ENCODE results near the gene PRKG1. TPM values are rescaled to one million over a fixed set of nuclear protein-coding genes. Genes with fewer than 3 reads are reported as not detected.
"Not testable (repeated sequence)": the region's sequence is repeated elsewhere in the genome, so short reads cannot be mapped to it uniquely, and the experiment has no call there.

PRKG1 gene
- total RNA-seq, 1 experiment from 2014 or later, result 0.09 TPM

- intact Hi-C loops (cut with micrococcal nuclease; ENCODE audit: unreplicated experiment), result no loop called here
- H3K4me3 ChIP-seq (ENCODE audit: low read depth, low read length), result no peak overlapping the region
- H3K9me3 Mint-ChIP-seq (ENCODE audit: unreplicated experiment), result no peaks in the 10 kb centered on the region
- no peak overlapping the region for H3K27ac Mint-ChIP-seq (ENCODE audit: unreplicated experiment)
- no peaks in the 10 kb centered on the region for H3K9me3 ChIP-seq
- no peak for TF ChIP-seq CTCF (IDR thresholded peaks at IDR 0.05; ENCODE audit: insufficient read depth in 1 of 2, low read depth in 1 of 2, low read length in 1 of 2, severe bottlenecking in 1 of 2, unreplicated experiment in 1 of 2)
- peaks cover 6% of the 10 kb centered on the region for H3K4me1 Mint-ChIP-seq (ENCODE audit: low read depth, unreplicated experiment)
- H3K4me3 Mint-ChIP-seq (ENCODE audit: unreplicated experiment), result no peak overlapping the region
- ChIA-PET CTCF (no interaction called here), POLR2A (no interaction called here)
- no TSS peak for BruUV-seq (replicated peaks)
- no peaks in the 10 kb centered on the region for H3K36me3 ChIP-seq (ENCODE audit: control insufficient read depth, insufficient read depth, low read length)
- DNase-seq, result no peak
- peaks cover 2% of the 10 kb centered on the region for H3K27me3 Mint-ChIP-seq (ENCODE audit: insufficient read depth, unreplicated experiment)
- H3K4me1 ChIP-seq, result no peaks in the 10 kb centered on the region
- H3K36me3 Mint-ChIP-seq (ENCODE audit: insufficient read depth, unreplicated experiment), result no peaks in the 10 kb centered on the region
- H3K27me3 ChIP-seq (replicated peaks; ENCODE audit: control insufficient read depth, insufficient read depth, low read length), result no peaks in the 10 kb centered on the region
These were observed 674.7 kb downstream of the PRKG1 start for GRCh38 chr10:51748959-51749358.

GRCh38 chr10:51758366-51758765 lies 684.1 kb downstream of the PRKG1 start:
- intact Hi-C loops (cut with micrococcal nuclease; ENCODE audit: unreplicated experiment), result no loop called here
- no peak overlapping the region for H3K27ac Mint-ChIP-seq (ENCODE audit: unreplicated experiment)
- no peaks in the 10 kb centered on the region for H3K4me1 ChIP-seq
- H3K36me3 Mint-ChIP-seq (ENCODE audit: insufficient read depth, unreplicated experiment), result no peaks in the 10 kb centered on the region
- H3K27me3 Mint-ChIP-seq (ENCODE audit: insufficient read depth, unreplicated experiment), result peaks cover 2% of the 10 kb centered on the region
- H3K4me3 ChIP-seq (ENCODE audit: low read depth, low read length), result no peak overlapping the region
- no peak for DNase-seq
- H3K4me1 Mint-ChIP-seq (ENCODE audit: low read depth, unreplicated experiment), result no peaks in the 10 kb centered on the region
- ChIA-PET POLR2A (no interaction called here), CTCF (no interaction called here)
- no TSS peak for BruUV-seq (replicated peaks)
- TF ChIP-seq CTCF (IDR thresholded peaks at IDR 0.05; ENCODE audit: insufficient read depth in 1 of 2, low read depth in 1 of 2, low read length in 1 of 2, severe bottlenecking in 1 of 2, unreplicated experiment in 1 of 2), result no peak
- no peak overlapping the region for H3K4me3 Mint-ChIP-seq (ENCODE audit: unreplicated experiment)
- H3K9me3 Mint-ChIP-seq (ENCODE audit: unreplicated experiment), result no peaks in the 10 kb centered on the region
- H3K36me3 ChIP-seq (ENCODE audit: control insufficient read depth, insufficient read depth, low read length), result no peaks in the 10 kb centered on the region
- H3K9me3 ChIP-seq, result no peaks in the 10 kb centered on the region
- no peaks in the 10 kb centered on the region for H3K27me3 ChIP-seq (replicated peaks; ENCODE audit: control insufficient read depth, insufficient read depth, low read length)

GRCh38 chr10:51758838-51759237 lies 684.6 kb downstream of the PRKG1 start:
- H3K36me3 ChIP-seq (ENCODE audit: control insufficient read depth, insufficient read depth, low read length); BruUV-seq (replicated peaks); H3K27me3 Mint-ChIP-seq (ENCODE audit: insufficient read depth, unreplicated experiment); H3K27me3 ChIP-seq (replicated peaks; ENCODE audit: control insufficient read depth, insufficient read depth, low read length); H3K36me3 Mint-ChIP-seq (ENCODE audit: insufficient read depth, unreplicated experiment); DNase-seq; H3K4me1 ChIP-seq; H3K9me3 Mint-ChIP-seq (ENCODE audit: unreplicated experiment); H3K4me3 Mint-ChIP-seq (ENCODE audit: unreplicated experiment); H3K27ac Mint-ChIP-seq (ENCODE audit: unreplicated experiment); H3K4me1 Mint-ChIP-seq (ENCODE audit: low read depth, unreplicated experiment); POLR2A ChIA-PET; CTCF ChIA-PET; H3K9me3 ChIP-seq; H3K4me3 ChIP-seq (ENCODE audit: low read depth, low read length); intact Hi-C loops (cut with micrococcal nuclease; ENCODE audit: unreplicated experiment): not testable (repeated sequence)

- Mint-ChIP-seq H3K4me1 (ENCODE audit: low read depth, unreplicated experiment) (no peaks in the 10 kb centered on the region), H3K9me3 (ENCODE audit: unreplicated experiment) (no peaks in the 10 kb centered on the region), H3K27me3 (ENCODE audit: insufficient read depth, unreplicated experiment) (no peaks in the 10 kb centered on the region), H3K27ac (ENCODE audit: unreplicated experiment) (no peak overlapping the region), H3K4me3 (ENCODE audit: unreplicated experiment) (no peak overlapping the region), H3K36me3 (ENCODE audit: insufficient read depth, unreplicated experiment) (no peaks in the 10 kb centered on the region)
- BruUV-seq (replicated peaks), result no TSS peak
- Histone ChIP-seq H3K9me3 (no peaks in the 10 kb centered on the region), H3K4me1 (no peaks in the 10 kb centered on the region; the same call in 1 of the 2 replicates), H3K27me3 (replicated peaks; ENCODE audit: control insufficient read depth, insufficient read depth, low read length) (no peaks in the 10 kb centered on the region), H3K36me3 (ENCODE audit: control insufficient read depth, insufficient read depth, low read length) (no peaks in the 10 kb centered on the region), H3K4me3 (ENCODE audit: low read depth, low read length) (no peak overlapping the region)
- POLR2A ChIA-PET, result no interaction called here
- DNase-seq, result no peak
- TF ChIP-seq CTCF (IDR thresholded peaks at IDR 0.05; ENCODE audit: insufficient read depth in 1 of 2, low read depth in 1 of 2, low read length in 1 of 2, severe bottlenecking in 1 of 2, unreplicated experiment in 1 of 2), result no peak
- CTCF ChIA-PET, result no interaction called here
- intact Hi-C loops (cut with micrococcal nuclease; ENCODE audit: unreplicated experiment), result no loop called here
These were observed 685.7 kb downstream of the PRKG1 start for GRCh38 chr10:51759896-51760534.

Measured in Caco-2 (cell line).